ENCODE results near the gene PRKCE.
A peak's percentile ranks its signal among the peaks of the same experiment; 100 is the strongest.

PRKCE gene

DNA sequence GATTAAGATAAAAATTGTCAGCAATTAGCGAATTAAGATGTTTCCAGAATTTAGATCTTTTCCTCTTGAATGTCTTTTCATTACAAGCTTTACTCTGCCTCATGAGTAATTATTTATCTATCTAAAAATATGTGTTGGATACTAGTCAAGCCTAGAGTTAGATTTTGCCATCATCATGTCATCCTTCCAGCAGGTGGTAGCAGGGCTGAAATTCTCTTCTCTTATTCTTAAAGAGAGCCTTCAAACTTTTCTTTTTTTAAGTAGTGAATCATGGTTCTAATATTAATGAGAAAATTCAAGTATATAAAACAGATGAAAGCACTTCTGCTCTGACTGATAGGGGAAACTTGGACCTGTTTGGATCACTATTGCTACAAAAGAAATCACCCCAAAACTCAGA, 405.1 kb downstream of the PRKCE start:
- TF ChIP-seq, protein P1, sequence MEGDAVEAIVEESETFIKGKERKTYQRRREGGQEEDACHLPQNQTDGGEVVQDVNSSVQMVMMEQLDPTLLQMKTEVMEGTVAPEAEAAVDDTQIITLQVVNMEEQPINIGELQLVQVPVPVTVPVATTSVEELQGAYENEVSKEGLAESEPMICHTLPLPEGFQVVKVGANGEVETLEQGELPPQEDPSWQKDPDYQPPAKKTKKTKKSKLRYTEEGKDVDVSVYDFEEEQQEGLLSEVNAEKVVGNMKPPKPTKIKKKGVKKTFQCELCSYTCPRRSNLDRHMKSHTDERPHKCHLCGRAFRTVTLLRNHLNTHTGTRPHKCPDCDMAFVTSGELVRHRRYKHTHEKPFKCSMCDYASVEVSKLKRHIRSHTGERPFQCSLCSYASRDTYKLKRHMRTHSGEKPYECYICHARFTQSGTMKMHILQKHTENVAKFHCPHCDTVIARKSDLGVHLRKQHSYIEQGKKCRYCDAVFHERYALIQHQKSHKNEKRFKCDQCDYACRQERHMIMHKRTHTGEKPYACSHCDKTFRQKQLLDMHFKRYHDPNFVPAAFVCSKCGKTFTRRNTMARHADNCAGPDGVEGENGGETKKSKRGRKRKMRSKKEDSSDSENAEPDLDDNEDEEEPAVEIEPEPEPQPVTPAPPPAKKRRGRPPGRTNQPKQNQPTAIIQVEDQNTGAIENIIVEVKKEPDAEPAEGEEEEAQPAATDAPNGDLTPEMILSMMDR (IDR thresholded peaks at IDR 0.05; ENCODE audit: borderline replicate concordance, insufficient read depth, low read depth, low read length): no peak
- H3K4me3 ChIP-seq (ENCODE audit: low read depth, low read length): no peak overlapping the region

DNA sequence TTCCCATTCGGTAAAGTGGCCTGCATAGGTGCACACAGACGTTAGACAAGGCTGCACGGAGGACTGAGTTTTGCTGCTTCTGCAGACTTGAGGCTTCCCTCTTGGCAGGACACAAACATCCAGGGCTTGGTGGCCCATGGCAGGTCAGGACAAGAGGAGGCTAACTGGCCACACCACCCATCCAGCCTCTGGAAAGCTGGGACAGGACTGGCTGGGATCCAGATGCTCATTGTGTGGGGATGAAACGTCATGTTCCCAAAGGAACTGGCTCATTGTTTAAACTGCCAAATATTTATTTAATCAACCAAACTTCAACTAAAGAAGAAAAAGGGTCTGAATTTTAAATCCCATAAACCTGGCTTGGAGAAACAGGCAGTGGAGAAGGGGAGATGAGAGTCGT, 406.7 kb downstream of the PRKCE start:
- TF ChIP-seq, protein P1 (IDR thresholded peaks at IDR 0.05; ENCODE audit: borderline replicate concordance, insufficient read depth, low read depth, low read length): no peak
- H3K4me3 ChIP-seq (ENCODE audit: low read depth, low read length): no peak overlapping the region

DNA sequence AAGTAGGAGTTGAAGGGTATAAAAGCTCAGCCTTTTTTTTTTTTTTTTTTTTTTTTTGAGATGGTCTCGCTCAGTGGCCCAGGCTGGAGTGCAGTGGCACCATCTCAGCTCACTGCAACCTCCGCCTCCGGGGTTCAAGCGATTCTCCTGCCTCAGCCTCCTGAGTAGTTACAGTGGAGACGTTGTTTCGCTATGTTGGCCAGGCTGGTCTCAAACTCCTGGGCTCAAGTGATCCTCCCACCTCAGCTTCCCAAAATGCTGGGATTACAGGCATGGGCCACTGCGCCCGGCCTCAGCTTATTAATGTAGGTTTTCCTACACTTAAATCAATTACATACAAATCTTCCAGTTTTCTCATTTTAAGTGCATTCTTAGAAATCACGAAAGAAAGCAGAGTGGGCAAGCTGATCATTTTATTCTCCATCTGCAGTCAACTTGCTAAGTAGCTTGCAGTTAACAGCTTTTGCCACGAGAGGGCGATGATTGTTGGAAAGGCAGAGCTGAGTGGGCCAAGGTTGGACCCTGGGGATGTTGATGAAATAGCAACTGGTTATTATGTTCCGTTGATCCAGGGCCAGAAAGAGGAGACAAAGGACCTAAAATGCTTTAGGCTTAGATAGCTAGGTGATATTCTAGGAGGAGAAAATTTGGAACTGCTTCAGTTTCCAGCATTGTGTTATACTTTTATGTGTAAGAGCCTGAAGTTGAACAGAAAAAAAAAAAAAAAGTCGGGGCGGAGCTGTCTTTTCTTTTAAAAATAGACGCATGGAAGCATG, 411.4 kb downstream of the PRKCE start:
- no peak overlapping the region for H3K4me3 ChIP-seq (ENCODE audit: low read depth, low read length)
- TF ChIP-seq, protein P1 (IDR thresholded peaks at IDR 0.05; ENCODE audit: borderline replicate concordance, insufficient read depth, low read depth, low read length): peak; percentile 81

DNA sequence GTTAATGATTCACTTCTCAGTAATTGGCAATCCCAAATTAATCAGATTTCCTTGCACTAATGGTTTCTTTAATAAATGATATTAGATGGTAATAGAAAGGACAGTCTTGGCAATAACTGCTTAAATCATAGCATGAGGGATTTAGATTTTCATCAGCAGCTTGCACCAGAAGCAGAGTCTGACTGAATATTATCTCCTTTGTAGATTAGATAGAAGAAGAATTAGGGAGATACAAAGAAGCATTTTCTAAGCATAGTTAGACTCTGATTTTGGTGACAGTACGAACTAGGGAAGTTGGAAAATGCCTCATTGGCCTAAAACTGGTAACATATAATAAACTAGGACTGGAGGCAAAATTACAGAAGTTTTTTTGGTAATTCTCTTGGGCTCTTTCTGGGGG, 412.9 kb downstream of the PRKCE start:
- H3K4me3 ChIP-seq (ENCODE audit: low read depth, low read length): no peak overlapping the region
- TF ChIP-seq, protein P1 (IDR thresholded peaks at IDR 0.05; ENCODE audit: borderline replicate concordance, insufficient read depth, low read depth, low read length): no peak

DNA sequence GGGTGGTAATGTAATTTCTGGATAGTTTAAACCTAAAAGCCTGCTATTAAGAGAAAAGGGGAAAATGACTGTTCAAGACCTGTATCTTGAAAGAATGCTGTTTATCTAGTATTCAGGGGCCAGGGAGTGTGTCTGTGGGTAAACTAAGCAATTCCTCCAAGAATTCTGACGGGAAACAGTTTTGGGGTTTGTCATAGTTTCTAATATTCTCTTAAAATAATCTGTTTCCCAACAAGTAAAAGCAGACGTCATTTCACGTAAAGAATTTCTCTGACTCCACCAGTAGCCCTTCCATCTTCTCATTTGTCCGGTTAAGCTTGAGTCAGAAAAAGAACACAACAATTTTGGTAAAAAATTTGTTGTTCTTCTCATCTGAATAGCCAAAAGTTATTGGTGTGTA, 413.7 kb downstream of the PRKCE start:
- TF ChIP-seq, protein P1 (IDR thresholded peaks at IDR 0.05; ENCODE audit: borderline replicate concordance, insufficient read depth, low read depth, low read length): no peak
- no peak overlapping the region for H3K4me3 ChIP-seq (ENCODE audit: low read depth, low read length)

DNA sequence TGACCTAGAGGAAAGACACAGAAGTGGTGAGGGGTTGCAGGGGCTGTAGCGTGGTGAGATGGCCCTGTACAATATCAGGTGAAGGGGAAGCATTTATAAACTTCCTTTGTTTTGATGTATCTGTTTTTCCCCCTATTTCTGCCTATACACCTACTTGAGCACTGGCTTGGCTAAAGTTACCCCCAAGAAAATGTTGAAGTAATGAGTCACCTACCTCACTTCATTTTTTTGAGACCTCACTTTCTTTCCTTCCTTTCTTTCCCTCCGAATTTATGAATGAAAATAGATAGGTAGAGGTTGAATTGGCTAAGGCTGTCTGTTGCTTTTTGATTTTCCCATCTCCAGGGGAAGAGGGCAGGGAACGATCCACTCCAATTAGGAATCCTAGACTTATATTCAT, 414.6 kb downstream of the PRKCE start:
- TF ChIP-seq, protein P1 (IDR thresholded peaks at IDR 0.05; ENCODE audit: borderline replicate concordance, insufficient read depth, low read depth, low read length): no peak
- H3K4me3 ChIP-seq (ENCODE audit: low read depth, low read length): no peak overlapping the region

DNA sequence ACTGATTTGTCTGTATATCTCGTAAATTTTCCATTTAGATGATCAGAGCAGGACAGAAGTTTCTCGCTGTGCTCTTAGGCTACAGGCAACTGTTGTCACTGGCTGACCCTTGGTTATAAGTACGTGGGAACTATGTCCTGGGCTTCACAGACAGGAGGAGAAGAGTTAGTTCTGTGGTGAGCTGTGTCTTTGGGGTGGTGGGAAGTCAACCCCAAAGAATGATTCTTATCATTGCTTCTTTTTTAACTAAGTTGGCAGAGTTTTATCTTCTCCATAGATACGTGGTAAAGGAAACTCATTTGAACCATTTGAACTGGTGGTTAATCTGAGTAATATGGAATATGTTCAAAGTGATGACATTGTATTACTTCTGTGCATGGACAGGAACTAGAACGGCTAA, 415.1 kb downstream of the PRKCE start:
- H3K4me3 ChIP-seq (ENCODE audit: low read depth, low read length): no peak overlapping the region
- TF ChIP-seq, protein P1 (IDR thresholded peaks at IDR 0.05; ENCODE audit: borderline replicate concordance, insufficient read depth, low read depth, low read length): no peak
